ENCODE measurements around the gene ZNF358.

DNA sequence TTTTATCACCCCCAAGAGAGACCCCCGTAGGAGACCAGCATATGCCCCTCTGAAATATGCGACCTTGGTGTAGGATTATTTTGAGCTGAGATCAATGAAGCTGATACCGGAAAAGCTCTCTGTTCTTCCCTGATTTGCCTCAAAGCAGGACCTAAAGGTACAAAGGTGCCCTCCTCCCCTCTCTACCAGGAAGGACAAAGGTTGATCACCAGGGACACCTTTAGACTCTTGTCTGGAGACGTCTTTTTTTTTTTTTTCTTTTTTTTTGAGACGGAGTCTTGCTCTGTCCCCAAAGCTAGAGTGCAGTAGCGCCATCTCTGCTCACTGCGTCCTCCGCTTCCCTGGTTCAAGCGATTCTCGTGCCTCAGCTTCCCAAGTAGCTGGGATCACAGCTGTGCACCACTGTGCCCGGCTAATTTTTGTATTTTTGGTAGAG lies 26.3 kb upstream of the ZNF358 start:
- TF ChIP-seq CTCF (IDR thresholded peaks at IDR 0.05; ENCODE audit: low read length) = no peak
- no peak for TF ChIP-seq EZH2 (optimal IDR thresholded peaks at IDR 0.05; ENCODE audit: low read depth, low read length)
